T-helper 2 cell treated with Interferon-gamma antibody and Interleukin-4, amounts not matched to agents 5 μg/mL and 100 μg/mL, for 36 hours (primary cell): Measurements from ENCODE around the gene EFNB2.

Experiments used
- DNase-seq: peaks from one replicate; pipeline ENCODE4 v3.0.0; 2021; ENCODE audit warnings: low spot score
- H3K27ac Mint-ChIP-seq: one replicate; pipeline ENCODE4 v1.8.0; 2021; ENCODE audit warnings: mild to moderate bottlenecking, mixed read lengths
- H3K27me3 Mint-ChIP-seq: one replicate; pipeline ENCODE4 v1.8.0; 2021; ENCODE audit warnings: low read depth, mixed read lengths
- H3K36me3 Mint-ChIP-seq: one replicate; pipeline ENCODE4 v1.8.0; 2021; ENCODE audit warnings: low read depth, mixed read lengths
- H3K4me1 Mint-ChIP-seq: one replicate; pipeline ENCODE4 v1.8.0; 2021; ENCODE audit warnings: low read depth, mixed read lengths
- H3K4me3 Mint-ChIP-seq: one replicate; pipeline ENCODE4 v1.8.0; 2022; ENCODE audit warnings: mild to moderate bottlenecking, moderate library complexity, mixed read lengths
- H3K9me3 Mint-ChIP-seq: one replicate; pipeline ENCODE4 v1.8.0; 2021; ENCODE audit warnings: mixed read lengths

EFNB2 gene

GRCh38 chr13:106535552-106536243 lies at the start of gene EFNB2:
EFNB2 (minus strand) TSS chr13:106535662; CDS start chr13:106534964, 698 bp downstream.
- H3K4me1 Mint-ChIP-seq: peaks cover 15% of the 10 kb centered on the region
- H3K27ac Mint-ChIP-seq: peak within 1 kb of the TSS; percentile 62
- H3K36me3 Mint-ChIP-seq: no peaks in the 10 kb centered on the region
- H3K4me3 Mint-ChIP-seq: peak within 1 kb of the TSS; percentile 87
- DNase-seq: peak; percentile 91
- H3K9me3 Mint-ChIP-seq: no peaks in the 10 kb centered on the region
- H3K27me3 Mint-ChIP-seq: peaks cover 38% of the 10 kb centered on the region

GRCh38 chr13:106581225-106581624 lies 45.8 kb upstream of the EFNB2 start:
- DNase-seq: no peak
- no peak overlapping the region for H3K27ac Mint-ChIP-seq
- peaks cover 17% of the 10 kb centered on the region for H3K9me3 Mint-ChIP-seq
- no peak overlapping the region for H3K4me3 Mint-ChIP-seq
- no peaks in the 10 kb centered on the region for H3K27me3 Mint-ChIP-seq
- H3K36me3 Mint-ChIP-seq: peaks cover 4% of the 10 kb centered on the region
- no peaks in the 10 kb centered on the region for H3K4me1 Mint-ChIP-seq

GRCh38 chr13:106575896-106576295 lies 40.4 kb upstream of the EFNB2 start:
- Mint-ChIP-seq H3K4me3 (no peak overlapping the region), H3K27me3 (no peaks in the 10 kb centered on the region), H3K36me3 (no peaks in the 10 kb centered on the region), H3K27ac (no peak overlapping the region), H3K4me1 (no peaks in the 10 kb centered on the region), H3K9me3 (no peaks in the 10 kb centered on the region)
- DNase-seq: no peak

GRCh38 chr13:106573868-106574267 lies 38.4 kb upstream of the EFNB2 start:
- no peaks in the 10 kb centered on the region for H3K9me3 Mint-ChIP-seq
- H3K36me3 Mint-ChIP-seq: no peaks in the 10 kb centered on the region
- H3K27ac Mint-ChIP-seq: no peak overlapping the region
- H3K27me3 Mint-ChIP-seq: no peaks in the 10 kb centered on the region
- no peak overlapping the region for H3K4me3 Mint-ChIP-seq
- DNase-seq: no peak
- H3K4me1 Mint-ChIP-seq: no peaks in the 10 kb centered on the region

- no peaks in the 10 kb centered on the region for H3K9me3 Mint-ChIP-seq
- H3K27me3 Mint-ChIP-seq: no peaks in the 10 kb centered on the region
- no peak overlapping the region for H3K4me3 Mint-ChIP-seq
- DNase-seq: no peak
- H3K36me3 Mint-ChIP-seq: no peaks in the 10 kb centered on the region
- H3K4me1 Mint-ChIP-seq: peaks cover 4% of the 10 kb centered on the region
- no peak overlapping the region for H3K27ac Mint-ChIP-seq
Measured at GRCh38 chr13:106573284-106573846, 37.9 kb upstream of the EFNB2 start.

GRCh38 chr13:106570299-106570852 lies 34.9 kb upstream of the EFNB2 start:
- Mint-ChIP-seq H3K27me3 (no peaks in the 10 kb centered on the region), H3K9me3 (no peaks in the 10 kb centered on the region), H3K4me1 (peaks cover 14% of the 10 kb centered on the region), H3K4me3 (peak overlapping the region; percentile 26), H3K36me3 (peaks cover 12% of the 10 kb centered on the region), H3K27ac (no peak overlapping the region)
- DNase-seq: peak; percentile 15

- DNase-seq: no peak
- Mint-ChIP-seq H3K4me3 (no peak overlapping the region), H3K9me3 (no peaks in the 10 kb centered on the region), H3K36me3 (peaks cover 16% of the 10 kb centered on the region), H3K4me1 (peaks cover 23% of the 10 kb centered on the region), H3K27ac (no peak overlapping the region), H3K27me3 (no peaks in the 10 kb centered on the region)
Measured at GRCh38 chr13:106569233-106570095, 34.0 kb upstream of the EFNB2 start.

- DNase-seq: no peak
- no peaks in the 10 kb centered on the region for H3K9me3 Mint-ChIP-seq
- peak overlapping the region; percentile 99 for H3K4me3 Mint-ChIP-seq
- H3K4me1 Mint-ChIP-seq: peaks cover 32% of the 10 kb centered on the region
- peaks cover 19% of the 10 kb centered on the region for H3K36me3 Mint-ChIP-seq
- no peaks in the 10 kb centered on the region for H3K27me3 Mint-ChIP-seq
- H3K27ac Mint-ChIP-seq: peak overlapping the region; percentile 93
Measured at GRCh38 chr13:106568299-106569003, 33.0 kb upstream of the EFNB2 start.

- Mint-ChIP-seq H3K9me3 (no peaks in the 10 kb centered on the region), H3K4me3 (peak within 1 kb of the TSS; percentile 99), H3K36me3 (peaks cover 19% of the 10 kb centered on the region), H3K27ac (peak within 1 kb of the TSS; percentile 93), H3K4me1 (peaks cover 34% of the 10 kb centered on the region), H3K27me3 (no peaks in the 10 kb centered on the region)
- peak; percentile 93 for DNase-seq
Measured at GRCh38 chr13:106567474-106568298, 32.2 kb upstream of the EFNB2 start, which contains the start of gene ARGLU1. ARGLU1 (minus strand) TSS chr13:106568137; CDS start chr13:106567919, 218 bp downstream.

- peak overlapping the region; percentile 93 for H3K27ac Mint-ChIP-seq
- H3K36me3 Mint-ChIP-seq: peaks cover 19% of the 10 kb centered on the region
- no peaks in the 10 kb centered on the region for H3K27me3 Mint-ChIP-seq
- peak; percentile 41 for DNase-seq
- H3K4me3 Mint-ChIP-seq: peak overlapping the region; percentile 99
- H3K9me3 Mint-ChIP-seq: no peaks in the 10 kb centered on the region
- H3K4me1 Mint-ChIP-seq: peaks cover 40% of the 10 kb centered on the region
Measured at GRCh38 chr13:106566641-106567473, 31.4 kb upstream of the EFNB2 start.

- H3K27me3 Mint-ChIP-seq: no peaks in the 10 kb centered on the region
- DNase-seq: no peak
- H3K9me3 Mint-ChIP-seq: no peaks in the 10 kb centered on the region
- peaks cover 53% of the 10 kb centered on the region for H3K4me1 Mint-ChIP-seq
- H3K4me3 Mint-ChIP-seq: peak overlapping the region; percentile 99
- peak overlapping the region; percentile 54 for H3K27ac Mint-ChIP-seq
- H3K36me3 Mint-ChIP-seq: peaks cover 22% of the 10 kb centered on the region
Measured at GRCh38 chr13:106565127-106565775, 29.8 kb upstream of the EFNB2 start.

- no peaks in the 10 kb centered on the region for H3K9me3 Mint-ChIP-seq
- H3K4me3 Mint-ChIP-seq: peak overlapping the region; percentile 50
- no peaks in the 10 kb centered on the region for H3K27me3 Mint-ChIP-seq
- no peak for DNase-seq
- H3K4me1 Mint-ChIP-seq: peaks cover 51% of the 10 kb centered on the region
- peaks cover 38% of the 10 kb centered on the region for H3K36me3 Mint-ChIP-seq
- no peak overlapping the region for H3K27ac Mint-ChIP-seq
Measured at GRCh38 chr13:106562301-106562700, 26.8 kb upstream of the EFNB2 start.
